Activated CD4-positive, alpha-beta T cell treated with anti-CD3 and anti-CD28 coated beads, Interleukin-2, Interleukin-6, amounts not matched to agents 100 ng/mL and 50 ng/mL, durations not matched to agents 16 hours and 8 hours (primary cell): ENCODE results near the gene RASA3.
"Not testable (repeated sequence)": the region's sequence is repeated elsewhere in the genome, so short reads cannot be mapped to it uniquely, and the experiment has no call there.

Source experiments
- DNase-seq: peaks from one replicate; pipeline ENCODE4 v3.0.0-alpha.2; 2020

Gene RASA3

DNA sequence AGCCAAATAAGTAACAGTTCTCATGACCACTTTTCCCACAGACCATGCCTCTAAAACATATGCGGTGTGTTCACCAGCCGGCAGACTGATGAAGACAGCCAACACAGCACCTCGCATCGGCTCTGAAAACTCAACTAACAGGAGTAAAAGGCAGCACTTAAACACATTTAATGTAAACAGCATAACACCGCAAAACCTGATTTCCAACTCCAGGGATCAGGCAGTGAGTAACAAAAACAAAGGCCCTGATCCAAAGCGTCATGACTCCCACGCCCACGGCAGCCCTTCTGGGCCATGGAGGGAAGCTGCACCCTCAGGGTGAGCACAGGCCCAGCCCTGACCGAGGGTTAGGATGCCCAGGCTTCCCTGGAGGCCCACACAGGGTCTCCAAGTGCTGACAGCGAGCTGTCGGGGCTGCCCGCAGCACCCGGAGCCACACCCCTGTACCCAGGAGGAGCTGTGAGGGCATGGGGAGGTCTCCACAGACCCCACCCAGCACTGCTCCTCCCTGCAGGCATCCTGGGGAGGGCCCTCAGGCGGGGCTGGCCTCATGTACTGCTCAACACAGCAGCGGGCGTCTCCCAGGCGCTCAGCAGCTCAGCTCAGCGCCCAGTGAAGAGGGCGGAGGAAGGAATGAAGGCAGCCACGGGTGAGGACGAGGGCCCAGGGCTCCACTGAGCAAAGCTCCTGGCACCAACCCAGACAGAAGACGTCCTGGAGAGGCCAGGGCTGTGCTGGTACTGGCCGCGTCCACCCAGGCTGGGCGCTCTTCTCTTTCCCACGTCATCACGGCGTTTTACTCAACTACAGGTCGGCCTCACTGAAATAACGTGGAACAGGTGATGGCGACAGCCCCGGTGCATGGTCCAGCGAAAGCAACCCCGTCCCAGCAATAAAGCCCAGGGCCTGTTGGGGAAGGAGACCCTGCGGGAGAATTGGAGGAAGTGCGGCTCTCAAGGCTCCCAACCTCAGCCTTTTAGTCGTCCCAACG is 53.7 kb downstream of the RASA3 start:
- DNase-seq, result no peak

DNA sequence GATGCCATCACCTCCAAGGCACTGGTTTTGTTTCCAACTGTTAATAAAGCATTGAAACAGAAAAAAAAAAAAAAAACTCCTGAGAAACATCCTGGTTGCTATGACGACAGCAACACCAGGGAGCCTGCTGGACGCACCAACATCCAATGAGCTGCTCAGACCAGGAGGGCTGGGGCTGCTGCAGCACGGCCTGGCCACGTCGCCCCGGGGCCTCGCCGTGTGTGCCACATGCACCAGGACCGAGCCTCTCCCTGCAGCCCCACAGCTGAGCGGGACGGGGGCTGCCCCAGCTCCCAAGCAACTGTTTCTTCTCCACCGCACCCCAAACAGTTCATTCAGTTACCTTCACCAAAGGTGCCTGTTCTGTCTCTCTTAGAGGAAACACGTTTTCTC is 54.5 kb downstream of the RASA3 start:
- DNase-seq, result no peak

- no peak for DNase-seq
These were observed 55.1 kb downstream of the RASA3 start for GRCh38 chr13:114077099-114077932.

DNA sequence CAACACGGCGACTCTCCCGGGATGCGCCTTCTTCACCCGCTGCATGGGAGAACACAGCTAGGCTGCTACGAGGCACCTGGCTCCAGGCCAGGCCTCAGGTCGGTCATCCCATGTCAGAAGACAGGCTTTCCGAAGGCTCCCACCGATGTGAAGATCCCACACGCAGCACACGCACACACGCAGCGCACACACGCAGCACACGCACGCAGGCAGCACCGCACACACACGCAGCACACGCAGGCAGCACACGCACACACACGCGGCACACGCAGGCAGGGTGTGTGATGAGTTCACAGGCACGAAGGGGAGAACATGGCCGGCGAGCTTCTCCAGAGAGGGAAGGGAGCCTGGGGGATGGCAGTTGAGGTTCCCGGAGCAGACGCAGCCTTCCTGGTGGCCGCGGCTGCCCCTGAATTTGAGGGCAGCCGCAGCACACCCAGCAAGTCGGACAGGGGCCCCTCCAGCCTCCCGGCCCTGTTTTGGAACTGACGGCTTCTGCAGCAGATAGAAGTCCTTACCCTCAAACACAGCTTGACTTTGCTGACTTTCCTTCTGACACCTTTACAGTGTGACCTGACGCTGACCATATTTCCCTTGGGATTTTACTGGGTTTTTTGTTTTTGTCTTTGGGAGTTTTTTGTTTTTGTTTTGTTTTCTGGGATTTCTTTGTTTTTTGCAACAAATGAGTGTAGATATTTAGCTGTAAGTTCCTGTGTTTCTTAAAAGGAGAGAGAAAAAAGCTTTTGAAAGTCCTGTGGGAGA is 55.9 kb downstream of the RASA3 start:
- no peak for DNase-seq

GRCh38 chr13:114075811-114076210 is 56.6 kb downstream of the RASA3 start:
- DNase-seq, result not testable (repeated sequence)

DNA sequence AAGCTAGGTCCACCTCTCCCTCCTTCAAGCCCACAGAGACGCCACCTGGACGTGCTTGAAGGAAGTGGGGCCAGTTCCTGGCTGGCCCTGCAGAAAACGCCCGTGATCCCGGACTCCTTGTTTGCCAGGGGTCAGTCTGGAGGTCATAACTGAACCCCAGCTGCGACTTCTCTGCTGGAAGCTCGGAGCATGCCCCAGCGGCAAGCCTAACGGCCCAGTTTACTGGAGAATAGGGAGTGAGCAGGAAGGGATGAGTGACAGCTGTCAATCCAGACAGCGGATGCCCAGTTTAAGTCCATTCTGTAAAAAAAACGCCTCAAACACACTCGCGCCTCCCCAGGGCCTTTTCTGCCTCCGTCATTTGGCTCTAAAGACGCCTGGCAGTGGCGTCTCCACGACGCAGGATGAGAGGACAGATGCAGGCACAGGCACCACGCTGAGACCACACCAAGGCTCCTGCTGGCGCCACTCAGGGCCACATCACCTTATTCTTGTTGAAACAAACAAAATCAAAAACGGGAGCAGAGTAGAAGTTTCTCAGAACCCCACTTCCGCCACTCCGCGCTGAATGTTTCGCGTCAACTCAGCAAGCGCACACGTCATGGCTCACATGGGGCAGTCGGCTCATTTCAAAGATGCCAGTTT is 57.6 kb downstream of the RASA3 start:
- no peak for DNase-seq

DNA sequence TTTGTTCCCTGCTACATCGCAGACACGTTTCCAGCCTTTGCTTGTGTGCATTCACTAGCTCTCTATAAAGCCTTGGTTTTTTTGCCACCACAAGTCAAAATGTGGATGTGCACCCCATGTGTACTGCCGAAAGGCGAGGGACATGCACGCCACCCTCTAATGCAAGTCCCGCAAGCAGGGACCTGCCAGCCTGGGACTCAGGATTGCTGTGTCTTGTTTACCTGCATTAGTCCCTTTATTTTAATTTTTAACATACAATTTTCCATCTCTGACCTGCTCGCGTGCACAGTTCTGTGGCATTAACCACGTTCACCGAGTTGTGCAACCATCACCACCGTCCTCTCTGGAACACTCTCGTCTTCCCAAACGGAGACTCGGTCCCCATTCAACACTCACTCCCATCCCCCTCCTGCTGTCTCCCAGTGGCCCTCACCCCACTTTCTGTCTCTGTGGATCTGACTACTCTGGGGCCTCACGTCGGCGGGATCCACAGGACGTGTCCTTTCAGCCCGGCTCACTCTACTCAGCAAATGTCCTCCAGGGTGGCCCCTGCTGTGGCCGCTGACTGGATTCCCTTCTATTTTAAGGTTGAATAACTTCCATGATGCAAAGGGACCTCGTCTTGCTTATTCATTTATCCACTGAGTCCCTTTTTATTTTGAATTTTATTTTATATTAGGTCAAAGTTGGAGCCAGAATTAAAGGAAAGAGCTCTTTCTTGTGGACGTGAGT is 58.4 kb downstream of the RASA3 start:
- DNase-seq, result no peak

DNA sequence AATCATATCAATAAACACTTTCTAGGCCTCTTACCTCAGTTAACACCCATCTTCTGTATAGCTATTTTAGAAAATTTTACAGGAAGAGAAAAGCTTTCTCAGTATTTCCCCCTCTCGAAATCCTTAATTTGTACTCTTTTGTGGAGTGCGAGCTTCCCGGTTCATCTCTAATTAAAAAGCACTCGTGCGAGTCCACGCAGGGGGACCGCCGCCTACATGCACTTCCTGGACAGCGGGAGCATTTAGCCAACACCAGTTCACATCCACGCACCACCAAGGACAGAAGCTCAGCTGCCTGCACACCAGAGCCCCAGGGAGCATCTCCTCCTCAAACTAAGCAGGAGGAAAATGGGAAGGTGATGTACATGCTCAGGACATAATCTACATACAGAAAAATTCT is 60.0 kb downstream of the RASA3 start:
- no peak for DNase-seq

DNA sequence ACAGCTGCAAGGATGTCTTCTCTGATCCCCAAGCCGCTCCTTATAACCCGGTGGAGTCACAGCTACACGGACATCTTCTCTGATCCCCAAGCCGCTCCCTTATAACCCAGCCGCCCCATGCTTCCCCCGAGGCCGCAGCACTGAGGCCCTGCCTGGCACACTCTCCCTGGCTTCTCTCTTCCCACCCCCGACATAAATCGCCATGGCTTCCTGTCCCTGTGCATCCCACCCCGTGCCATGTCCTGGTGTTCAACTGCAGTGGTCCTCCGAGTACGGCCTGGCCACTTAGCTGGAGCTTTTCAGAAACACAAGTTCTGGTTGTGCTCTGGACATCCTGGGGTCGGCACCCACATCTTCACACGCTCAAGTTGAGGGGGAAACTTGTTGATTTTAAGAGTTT is 60.4 kb downstream of the RASA3 start:
- no peak for DNase-seq

DNA sequence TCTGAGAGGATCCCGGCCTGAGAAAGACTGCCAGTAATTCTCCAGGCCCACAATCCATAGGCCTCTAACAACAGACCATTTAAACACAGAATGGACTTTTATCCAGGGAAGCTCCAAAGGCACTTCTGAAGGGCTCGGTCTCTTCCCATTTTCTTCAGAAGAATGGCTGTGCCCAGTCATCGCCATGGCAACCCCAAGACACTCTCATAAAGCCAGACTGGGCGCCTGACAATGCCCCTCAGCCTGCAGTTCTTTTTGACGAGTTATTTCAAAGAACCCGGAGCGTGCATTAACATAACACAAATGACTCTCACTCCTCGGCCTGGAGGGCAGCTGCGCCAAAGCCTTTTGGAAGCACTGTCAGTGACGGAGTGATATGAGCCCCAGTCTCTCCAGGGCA is 61.0 kb downstream of the RASA3 start:
- DNase-seq, result no peak

GRCh38 chr13:114070098-114070799 is 62.2 kb downstream of the RASA3 start:
- no peak for DNase-seq

GRCh38 chr13:114069376-114070097 is 62.9 kb downstream of the RASA3 start:
- DNase-seq, result no peak

DNA sequence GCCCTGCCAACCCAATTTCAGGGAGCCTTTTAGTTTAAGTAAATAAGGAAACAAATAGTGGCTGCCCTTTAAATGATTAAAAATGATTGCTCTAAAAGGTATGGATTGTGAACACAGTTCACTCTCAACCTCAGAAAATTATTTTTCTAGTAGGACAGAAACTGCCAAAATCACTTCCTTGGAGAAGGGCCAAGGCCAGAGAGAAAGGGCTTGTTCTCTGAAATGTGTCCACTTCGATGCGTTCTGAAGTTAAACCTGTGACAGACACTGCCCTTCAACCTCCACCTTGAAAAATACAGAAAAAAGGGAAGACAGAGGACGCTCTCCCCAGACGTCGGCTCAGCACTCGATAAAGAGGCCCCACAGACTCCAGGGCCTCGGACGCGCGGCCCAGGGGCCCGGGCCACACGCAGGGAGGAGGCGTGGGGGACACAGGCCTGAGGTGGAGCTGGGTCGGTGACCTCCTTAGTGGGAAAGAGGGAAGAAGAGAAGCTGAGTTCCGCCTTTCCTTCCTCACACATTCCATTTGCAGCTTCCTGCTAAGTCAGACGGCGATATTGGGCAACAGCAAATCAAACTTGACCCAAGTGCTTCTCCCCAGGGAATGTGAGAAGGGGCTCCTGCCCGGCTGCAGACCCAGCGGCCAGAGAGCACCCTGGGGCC is 63.6 kb downstream of the RASA3 start:
- no peak for DNase-seq

DNA sequence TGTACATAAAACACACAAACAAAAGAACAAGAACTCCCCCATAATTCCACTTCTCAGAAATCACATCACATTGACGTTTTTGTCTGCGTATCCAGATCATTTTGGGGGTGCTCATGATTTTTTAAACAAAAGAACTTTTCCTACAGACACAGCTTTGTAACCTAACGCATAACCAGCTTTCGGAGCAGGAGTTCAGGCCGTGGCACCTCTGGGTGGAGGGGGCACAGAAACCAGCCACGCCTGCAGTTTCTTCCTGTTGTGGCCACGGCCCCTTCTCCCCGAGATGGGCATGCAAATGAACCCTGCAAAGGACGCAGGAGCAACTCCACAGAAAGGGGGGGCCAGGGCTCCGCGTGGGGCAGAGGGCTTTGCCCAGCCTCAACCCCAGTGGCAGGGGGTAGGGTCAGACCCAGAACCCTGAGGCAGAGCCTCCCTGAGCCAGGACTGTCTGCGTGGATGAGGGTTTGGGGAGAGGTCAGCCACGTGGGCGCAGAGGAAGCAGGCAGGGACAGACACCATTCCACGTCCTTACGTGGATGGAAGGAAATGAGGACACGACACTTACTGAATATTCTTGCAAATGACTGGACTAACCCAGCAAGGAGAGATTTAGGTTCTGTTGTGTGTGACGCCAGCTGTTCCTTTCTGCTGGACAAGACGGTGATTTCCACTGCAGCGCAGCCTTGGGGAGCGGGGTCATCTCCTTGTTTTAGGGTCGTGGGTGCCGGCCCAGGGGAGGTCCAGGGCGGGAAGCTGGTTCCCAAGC is 64.4 kb downstream of the RASA3 start:
- DNase-seq, result peak; percentile 27

DNA sequence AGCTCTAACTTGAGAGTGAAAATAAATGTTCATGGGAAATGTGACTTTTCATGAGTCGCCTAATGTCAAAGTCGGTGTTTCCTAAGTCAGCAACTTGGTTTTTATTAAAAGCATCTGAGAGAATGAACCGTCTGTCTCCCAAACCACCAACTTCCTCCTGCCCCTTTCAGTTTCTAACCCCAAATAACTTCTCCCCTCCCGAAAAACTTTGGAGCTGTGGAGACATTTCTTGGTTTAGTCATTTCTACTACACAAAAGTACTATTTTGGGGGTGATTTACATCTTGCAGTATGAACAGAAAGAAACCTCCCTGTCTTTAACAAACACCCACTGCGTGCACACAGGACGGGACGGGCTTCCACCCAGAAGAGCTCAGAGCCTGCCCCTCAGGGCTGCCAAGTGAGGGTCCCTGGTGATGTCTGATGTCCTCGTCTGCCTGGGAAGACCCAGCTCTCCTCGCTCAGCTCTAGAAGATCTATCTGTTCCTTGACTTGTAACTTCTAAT is 65.0 kb downstream of the RASA3 start:
- peak; percentile 64 for DNase-seq

- DNase-seq, result no peak
These were observed 65.5 kb downstream of the RASA3 start for GRCh38 chr13:114066956-114067355.

DNA sequence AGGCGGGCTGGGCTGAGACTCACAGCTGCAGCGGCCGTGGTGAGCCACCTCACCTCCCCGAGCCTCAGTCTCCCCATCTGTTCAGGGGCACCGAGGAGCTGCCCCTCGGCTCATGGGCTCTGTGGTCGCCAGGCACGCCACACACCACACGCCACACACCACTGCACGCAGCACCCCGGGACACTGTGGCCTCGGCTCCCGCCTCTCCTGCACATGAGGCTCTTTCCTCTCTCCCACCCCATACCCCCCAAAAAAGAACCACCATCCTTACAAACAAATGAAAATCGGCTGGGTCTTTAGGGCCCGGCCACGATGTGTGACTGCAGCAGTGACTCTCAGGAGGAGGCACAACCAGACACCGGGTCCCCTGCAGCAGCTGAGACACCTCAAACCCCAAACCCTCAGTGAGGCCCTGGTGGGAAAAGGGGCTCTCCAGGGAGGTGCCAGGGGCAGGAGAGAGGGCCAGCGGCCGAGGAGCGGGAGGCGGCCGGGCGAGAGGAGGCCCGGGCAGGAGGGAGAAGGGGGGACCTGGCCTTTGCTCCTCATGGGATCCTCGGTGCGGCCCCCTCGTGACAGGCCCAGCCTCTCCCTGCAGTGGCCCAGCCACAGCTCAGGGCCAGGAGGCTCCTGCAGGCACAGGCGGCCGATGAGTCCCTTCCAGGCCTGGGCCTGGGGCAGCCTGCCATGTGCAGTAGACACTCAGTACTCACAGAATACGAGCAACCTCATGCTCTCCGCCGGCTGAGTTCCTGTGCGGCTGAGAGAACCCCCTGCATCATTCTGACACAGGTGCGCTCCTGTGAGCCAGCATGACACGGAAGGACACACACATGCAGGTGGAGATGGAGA is 66.3 kb downstream of the RASA3 start:
- peak; percentile 22 for DNase-seq
